Fibroblast of lung (primary cell): ENCODE data around the gene PTGS1.

Experiments used
- EZH2 ChIP-seq: IDR thresholded peaks from 2 replicates; pipeline ENCODE4 v1.5.1; 2012; ENCODE audit warnings: low read length, control low read depth, mild to moderate bottlenecking; ENCODE audit errors: missing control alignments
- TF ChIP-seq, protein P1 (sequence below), 2 donors: IDR thresholded peaks in 1 of 2; conservative IDR thresholded peaks in 1 of 2; 1 replicate in 1 of 2; 2 replicates in 1 of 2; pipeline ENCODE4 v1.5.1; 2011 to 2012; ENCODE audit warnings: low read length in 2 of 2, control low read depth in 1 of 2, inconsistent platforms in 1 of 2, low read depth in 1 of 2, mild to moderate bottlenecking in 1 of 2

- TF ChIP-seq, protein P1, sequence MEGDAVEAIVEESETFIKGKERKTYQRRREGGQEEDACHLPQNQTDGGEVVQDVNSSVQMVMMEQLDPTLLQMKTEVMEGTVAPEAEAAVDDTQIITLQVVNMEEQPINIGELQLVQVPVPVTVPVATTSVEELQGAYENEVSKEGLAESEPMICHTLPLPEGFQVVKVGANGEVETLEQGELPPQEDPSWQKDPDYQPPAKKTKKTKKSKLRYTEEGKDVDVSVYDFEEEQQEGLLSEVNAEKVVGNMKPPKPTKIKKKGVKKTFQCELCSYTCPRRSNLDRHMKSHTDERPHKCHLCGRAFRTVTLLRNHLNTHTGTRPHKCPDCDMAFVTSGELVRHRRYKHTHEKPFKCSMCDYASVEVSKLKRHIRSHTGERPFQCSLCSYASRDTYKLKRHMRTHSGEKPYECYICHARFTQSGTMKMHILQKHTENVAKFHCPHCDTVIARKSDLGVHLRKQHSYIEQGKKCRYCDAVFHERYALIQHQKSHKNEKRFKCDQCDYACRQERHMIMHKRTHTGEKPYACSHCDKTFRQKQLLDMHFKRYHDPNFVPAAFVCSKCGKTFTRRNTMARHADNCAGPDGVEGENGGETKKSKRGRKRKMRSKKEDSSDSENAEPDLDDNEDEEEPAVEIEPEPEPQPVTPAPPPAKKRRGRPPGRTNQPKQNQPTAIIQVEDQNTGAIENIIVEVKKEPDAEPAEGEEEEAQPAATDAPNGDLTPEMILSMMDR (conservative IDR thresholded peaks at IDR 0.05 in 1 of 2, IDR thresholded peaks at IDR 0.05 in 1 of 2; ENCODE audit: low read depth in 1 of 2, low read length in 2 of 2) = no peak
- TF ChIP-seq EZH2 = no peak
These were observed 4.7 kb upstream of the PTGS1 start for GRCh38 chr9:122366074-122366660.
